ENCODE measurements around the gene MMADHC. TPM values are rescaled to one million over a fixed set of nuclear protein-coding genes. Genes with fewer than 3 reads are reported as not detected.
A peak's percentile ranks its signal among the peaks of the same experiment; 100 is the strongest.

Gene MMADHC
- total and polyA plus RNA-seq, 2 of the 13 experiments (the other 11 are each of a cell fraction or from before 2014, with no cell fraction given), result 90.2 to 210 TPM

- TF ChIP-seq KDM6A (CRISPR knock-in tag; IDR thresholded peaks at IDR 0.05; ENCODE audit: low read depth) (peak; percentile 70), KMT2B (CRISPR knock-in tag; IDR thresholded peaks at IDR 0.05) (peak; percentile 91), HDAC1 (CRISPR knock-in tag; IDR thresholded peaks at IDR 0.05) (peak; percentile 78), ESRRA (CRISPR knock-in tag; IDR thresholded peaks at IDR 0.05; ENCODE audit: low read depth) (peak; percentile 40; the same call in 1 of the 2 replicates), ZNF619 (CRISPR knock-in tag; IDR thresholded peaks at IDR 0.05) (peak; percentile 63; the same call in 1 of the 2 replicates), ZNF891 (CRISPR knock-in tag; IDR thresholded peaks at IDR 0.05) (peak; percentile 90), ZMYM4 (CRISPR knock-in tag; IDR thresholded peaks at IDR 0.05) (peak; percentile 98), ZNF143 (CRISPR knock-in tag; IDR thresholded peaks at IDR 0.05) (0 out of 2 replicates have a peak, but pooled peaks have one; percentile 33), ZNF598 (CRISPR knock-in tag; IDR thresholded peaks at IDR 0.05; ENCODE audit: borderline replicate concordance) (peak; percentile 95), ZNF251 (CRISPR knock-in tag; IDR thresholded peaks at IDR 0.05) (no peak), ZNF879 (CRISPR knock-in tag; IDR thresholded peaks at IDR 0.05) (peak; percentile 83; the same call in 1 of the 2 replicates), ZKSCAN1 (IDR thresholded peaks at IDR 0.05; ENCODE audit: low read length) (0 out of 2 replicates have a peak, but pooled peaks have one; percentile 15)
- TF ChIP-seq, protein P1, sequence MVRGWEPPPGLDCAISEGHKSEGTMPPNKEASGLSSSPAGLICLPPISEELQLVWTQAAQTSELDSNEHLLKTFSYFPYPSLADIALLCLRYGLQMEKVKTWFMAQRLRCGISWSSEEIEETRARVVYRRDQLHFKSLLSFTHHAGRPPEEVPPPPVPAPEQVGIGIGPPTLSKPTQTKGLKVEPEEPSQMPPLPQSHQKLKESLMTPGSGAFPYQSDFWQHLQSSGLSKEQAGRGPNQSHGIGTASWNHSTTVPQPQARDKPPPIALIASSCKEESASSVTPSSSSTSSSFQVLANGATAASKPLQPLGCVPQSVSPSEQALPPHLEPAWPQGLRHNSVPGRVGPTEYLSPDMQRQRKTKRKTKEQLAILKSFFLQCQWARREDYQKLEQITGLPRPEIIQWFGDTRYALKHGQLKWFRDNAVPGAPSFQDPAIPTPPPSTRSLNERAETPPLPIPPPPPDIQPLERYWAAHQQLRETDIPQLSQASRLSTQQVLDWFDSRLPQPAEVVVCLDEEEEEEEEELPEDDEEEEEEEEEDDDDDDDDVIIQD (CRISPR knock-in tag; IDR thresholded peaks at IDR 0.05; ENCODE audit: low read depth), result peak; percentile 98
- TF ChIP-seq, protein P2, sequence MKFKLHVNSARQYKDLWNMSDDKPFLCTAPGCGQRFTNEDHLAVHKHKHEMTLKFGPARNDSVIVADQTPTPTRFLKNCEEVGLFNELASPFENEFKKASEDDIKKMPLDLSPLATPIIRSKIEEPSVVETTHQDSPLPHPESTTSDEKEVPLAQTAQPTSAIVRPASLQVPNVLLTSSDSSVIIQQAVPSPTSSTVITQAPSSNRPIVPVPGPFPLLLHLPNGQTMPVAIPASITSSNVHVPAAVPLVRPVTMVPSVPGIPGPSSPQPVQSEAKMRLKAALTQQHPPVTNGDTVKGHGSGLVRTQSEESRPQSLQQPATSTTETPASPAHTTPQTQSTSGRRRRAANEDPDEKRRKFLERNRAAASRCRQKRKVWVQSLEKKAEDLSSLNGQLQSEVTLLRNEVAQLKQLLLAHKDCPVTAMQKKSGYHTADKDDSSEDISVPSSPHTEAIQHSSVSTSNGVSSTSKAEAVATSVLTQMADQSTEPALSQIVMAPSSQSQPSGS (CRISPR knock-in tag; IDR thresholded peaks at IDR 0.05), result peak; percentile 55; the same call in 1 of the 2 replicates
- TF ChIP-seq, protein P3, sequence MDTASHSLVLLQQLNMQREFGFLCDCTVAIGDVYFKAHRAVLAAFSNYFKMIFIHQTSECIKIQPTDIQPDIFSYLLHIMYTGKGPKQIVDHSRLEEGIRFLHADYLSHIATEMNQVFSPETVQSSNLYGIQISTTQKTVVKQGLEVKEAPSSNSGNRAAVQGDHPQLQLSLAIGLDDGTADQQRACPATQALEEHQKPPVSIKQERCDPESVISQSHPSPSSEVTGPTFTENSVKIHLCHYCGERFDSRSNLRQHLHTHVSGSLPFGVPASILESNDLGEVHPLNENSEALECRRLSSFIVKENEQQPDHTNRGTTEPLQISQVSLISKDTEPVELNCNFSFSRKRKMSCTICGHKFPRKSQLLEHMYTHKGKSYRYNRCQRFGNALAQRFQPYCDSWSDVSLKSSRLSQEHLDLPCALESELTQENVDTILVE (CRISPR knock-in tag; IDR thresholded peaks at IDR 0.05), result peak; percentile 82
- TF ChIP-seq, protein P4, sequence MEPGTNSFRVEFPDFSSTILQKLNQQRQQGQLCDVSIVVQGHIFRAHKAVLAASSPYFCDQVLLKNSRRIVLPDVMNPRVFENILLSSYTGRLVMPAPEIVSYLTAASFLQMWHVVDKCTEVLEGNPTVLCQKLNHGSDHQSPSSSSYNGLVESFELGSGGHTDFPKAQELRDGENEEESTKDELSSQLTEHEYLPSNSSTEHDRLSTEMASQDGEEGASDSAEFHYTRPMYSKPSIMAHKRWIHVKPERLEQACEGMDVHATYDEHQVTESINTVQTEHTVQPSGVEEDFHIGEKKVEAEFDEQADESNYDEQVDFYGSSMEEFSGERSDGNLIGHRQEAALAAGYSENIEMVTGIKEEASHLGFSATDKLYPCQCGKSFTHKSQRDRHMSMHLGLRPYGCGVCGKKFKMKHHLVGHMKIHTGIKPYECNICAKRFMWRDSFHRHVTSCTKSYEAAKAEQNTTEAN (CRISPR knock-in tag; conservative IDR thresholded peaks at IDR 0.05), result peak; percentile 25
- TF ChIP-seq, protein P5, sequence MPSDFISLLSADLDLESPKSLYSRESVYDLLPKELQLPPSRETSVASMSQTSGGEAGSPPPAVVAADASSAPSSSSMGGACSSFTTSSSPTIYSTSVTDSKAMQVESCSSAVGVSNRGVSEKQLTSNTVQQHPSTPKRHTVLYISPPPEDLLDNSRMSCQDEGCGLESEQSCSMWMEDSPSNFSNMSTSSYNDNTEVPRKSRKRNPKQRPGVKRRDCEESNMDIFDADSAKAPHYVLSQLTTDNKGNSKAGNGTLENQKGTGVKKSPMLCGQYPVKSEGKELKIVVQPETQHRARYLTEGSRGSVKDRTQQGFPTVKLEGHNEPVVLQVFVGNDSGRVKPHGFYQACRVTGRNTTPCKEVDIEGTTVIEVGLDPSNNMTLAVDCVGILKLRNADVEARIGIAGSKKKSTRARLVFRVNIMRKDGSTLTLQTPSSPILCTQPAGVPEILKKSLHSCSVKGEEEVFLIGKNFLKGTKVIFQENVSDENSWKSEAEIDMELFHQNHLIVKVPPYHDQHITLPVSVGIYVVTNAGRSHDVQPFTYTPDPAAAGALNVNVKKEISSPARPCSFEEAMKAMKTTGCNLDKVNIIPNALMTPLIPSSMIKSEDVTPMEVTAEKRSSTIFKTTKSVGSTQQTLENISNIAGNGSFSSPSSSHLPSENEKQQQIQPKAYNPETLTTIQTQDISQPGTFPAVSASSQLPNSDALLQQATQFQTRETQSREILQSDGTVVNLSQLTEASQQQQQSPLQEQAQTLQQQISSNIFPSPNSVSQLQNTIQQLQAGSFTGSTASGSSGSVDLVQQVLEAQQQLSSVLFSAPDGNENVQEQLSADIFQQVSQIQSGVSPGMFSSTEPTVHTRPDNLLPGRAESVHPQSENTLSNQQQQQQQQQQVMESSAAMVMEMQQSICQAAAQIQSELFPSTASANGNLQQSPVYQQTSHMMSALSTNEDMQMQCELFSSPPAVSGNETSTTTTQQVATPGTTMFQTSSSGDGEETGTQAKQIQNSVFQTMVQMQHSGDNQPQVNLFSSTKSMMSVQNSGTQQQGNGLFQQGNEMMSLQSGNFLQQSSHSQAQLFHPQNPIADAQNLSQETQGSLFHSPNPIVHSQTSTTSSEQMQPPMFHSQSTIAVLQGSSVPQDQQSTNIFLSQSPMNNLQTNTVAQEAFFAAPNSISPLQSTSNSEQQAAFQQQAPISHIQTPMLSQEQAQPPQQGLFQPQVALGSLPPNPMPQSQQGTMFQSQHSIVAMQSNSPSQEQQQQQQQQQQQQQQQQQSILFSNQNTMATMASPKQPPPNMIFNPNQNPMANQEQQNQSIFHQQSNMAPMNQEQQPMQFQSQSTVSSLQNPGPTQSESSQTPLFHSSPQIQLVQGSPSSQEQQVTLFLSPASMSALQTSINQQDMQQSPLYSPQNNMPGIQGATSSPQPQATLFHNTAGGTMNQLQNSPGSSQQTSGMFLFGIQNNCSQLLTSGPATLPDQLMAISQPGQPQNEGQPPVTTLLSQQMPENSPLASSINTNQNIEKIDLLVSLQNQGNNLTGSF (CRISPR knock-in tag; IDR thresholded peaks at IDR 0.05), result peak; percentile 70; the same call in 1 of the 2 replicates
- TF ChIP-seq, protein P6, sequence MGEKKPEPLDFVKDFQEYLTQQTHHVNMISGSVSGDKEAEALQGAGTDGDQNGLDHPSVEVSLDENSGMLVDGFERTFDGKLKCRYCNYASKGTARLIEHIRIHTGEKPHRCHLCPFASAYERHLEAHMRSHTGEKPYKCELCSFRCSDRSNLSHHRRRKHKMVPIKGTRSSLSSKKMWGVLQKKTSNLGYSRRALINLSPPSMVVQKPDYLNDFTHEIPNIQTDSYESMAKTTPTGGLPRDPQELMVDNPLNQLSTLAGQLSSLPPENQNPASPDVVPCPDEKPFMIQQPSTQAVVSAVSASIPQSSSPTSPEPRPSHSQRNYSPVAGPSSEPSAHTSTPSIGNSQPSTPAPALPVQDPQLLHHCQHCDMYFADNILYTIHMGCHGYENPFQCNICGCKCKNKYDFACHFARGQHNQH (CRISPR knock-in tag; IDR thresholded peaks at IDR 0.05), result peak; percentile 94
Measured at GRCh38 chr2:149587220-149587949, at the start of gene MMADHC (continued).

Data from HepG2 (cell line).